ENCODE measurements around the gene CTNNA2.
"Not testable (repeated sequence)": the region's sequence is repeated elsewhere in the genome, so short reads cannot be mapped to it uniquely, and the experiment has no call there.

Gene CTNNA2

DNA sequence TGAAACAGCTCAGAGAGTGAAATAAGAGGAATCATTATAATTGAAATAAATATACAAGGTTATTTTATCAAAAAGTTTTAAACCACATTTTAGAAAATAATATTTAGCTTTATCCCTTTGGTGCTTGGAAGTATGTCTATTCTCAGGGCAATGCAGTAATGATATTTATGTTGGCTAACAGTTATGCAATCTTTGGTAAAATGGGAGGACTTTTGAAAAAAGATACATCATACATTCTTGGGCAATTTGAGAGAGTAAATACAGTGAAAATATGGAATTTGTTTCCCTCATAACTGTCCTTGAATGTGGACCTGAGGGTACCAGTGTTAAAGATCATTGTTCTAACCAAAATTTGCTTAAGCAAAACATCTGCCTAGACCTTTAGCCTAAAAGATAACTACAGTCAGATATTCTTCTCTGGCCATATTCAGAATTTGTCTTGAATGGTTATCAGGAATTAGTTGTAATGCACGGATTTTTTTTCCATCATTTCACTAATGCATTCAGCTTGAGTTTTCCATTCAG lies 654.5 kb downstream of the CTNNA2 start:
- no peak for DNase-seq

DNA sequence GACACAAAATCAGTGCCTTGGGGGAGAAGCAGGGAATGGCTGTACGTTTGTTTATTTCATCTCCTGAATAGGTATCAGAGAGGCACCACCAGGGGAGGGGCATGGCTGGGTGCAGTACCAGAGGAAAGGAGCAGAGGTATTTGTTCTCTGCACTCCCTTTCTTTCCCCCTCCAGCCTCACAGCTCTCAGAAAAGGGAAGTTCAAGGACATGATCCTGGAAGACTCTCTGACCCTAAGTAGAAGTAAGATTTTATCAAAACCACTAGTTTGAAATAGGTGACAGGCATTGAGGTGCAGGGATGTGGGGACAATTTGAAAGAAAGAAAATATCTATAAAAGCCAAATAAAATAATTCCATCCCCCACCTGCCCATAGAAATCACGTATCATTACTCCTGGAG lies 655.2 kb downstream of the CTNNA2 start:
- DNase-seq: no peak

DNA sequence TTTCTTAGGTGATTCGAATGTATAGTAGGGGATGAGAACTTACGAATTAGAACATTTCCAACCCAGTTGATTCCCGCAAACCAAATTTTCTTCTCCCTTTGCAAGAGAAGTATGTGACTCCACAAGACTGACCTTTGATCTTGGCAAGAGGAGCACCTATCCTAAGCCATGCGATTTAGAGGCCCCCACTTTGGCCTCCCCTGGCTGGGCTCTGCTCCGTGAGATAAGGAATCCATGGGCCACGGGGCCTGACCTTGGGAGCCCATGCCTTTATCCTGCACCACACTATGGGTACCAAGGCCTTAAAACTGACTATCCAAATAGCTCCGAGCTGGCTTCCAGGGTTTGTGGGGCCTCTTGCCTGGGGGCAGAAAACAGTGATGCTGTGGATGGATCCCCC lies 656.0 kb downstream of the CTNNA2 start:
- no peak for DNase-seq

DNA sequence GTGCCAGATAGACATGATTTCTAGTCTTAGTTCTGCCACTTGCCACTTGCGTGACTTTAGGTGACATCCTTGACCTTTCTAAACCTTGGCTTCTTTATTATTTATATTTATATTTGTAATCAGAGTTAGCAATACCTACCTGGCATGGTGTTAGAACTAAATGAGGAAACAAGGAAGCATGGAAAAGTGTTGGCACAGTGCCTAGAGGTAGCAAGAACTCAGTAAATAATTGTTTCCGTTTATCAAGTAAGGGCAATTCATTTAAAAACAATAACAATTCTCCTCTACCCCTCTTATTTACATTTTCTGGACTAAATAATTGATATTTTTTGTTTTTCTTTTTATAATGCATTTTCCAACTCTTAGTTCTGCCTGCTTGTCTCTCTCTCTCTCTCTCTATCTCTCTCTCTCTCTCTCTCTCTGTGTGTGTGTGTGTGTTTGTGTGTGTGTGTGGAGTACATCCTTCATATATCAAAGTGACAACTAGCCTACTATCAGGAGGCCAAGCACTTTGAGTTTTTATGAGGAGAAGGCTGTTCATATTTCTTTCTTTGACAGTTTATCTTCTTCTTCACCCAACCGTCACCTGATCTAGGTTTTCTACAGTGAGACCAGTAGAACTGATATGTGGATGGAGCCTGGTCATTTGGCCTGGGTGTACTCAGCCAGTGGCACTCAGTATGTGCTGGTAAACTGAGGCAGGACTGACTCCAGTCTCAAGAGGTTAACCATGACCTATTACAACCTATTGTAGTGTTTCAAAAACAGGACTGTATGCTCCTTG lies 657.2 kb downstream of the CTNNA2 start:
- DNase-seq: no peak

DNA sequence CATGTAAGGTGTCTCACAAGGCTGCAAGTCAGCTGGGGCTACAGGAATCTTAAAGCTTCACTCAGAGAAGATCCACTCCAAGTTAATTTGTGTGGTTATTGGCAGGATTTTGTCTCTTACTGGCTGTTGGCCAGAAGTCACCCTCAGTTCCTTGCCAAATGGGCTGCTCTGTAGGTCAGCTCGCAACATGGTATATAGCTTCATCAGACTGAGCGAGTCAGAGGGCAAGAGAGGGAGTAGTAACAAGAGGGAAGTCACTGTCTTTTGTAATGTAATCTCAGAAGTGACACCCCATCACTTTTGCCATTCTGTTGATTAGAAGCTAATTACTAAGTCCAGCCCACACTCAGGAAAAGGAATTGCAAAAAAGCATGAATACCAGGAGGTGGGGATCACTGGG lies 672.2 kb downstream of the CTNNA2 start:
- no peak for DNase-seq

DNA sequence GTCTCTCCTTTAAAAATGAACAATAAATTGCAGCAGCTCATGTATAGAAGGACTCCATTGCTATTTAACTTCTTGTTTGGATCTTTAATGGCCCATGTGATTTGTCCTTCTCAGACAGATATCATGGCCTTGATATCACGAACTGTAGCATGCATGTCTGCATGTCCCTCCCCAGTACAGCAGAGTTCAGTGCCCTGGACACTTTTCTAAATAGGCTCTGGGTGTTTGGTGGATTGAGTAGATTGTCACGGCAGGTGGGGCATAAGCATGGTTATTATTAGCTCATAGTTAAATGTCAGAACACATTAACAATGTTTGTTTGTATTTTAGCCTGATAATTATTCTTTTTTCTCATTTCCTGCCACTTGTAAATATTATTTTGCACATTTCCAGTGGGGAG lies 673.4 kb downstream of the CTNNA2 start:
- DNase-seq: no peak

DNA sequence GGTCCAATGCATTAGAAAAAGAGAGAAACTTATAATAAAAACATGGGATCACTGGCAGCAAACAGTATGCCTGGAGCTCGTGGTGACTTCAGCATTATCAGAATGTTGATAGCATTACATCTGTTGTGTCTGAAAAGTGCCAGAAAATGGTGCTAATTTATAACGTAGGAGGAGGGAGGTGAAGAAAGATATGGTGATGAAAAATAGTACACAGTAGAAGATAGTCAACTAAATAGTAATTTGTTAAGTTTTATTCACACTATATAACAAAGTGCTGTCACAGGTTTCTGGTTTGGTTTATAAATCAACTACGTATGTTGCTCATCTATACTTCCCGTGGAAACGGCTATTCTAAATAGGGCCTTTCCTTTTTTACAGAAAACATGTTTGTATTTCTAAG lies 674.3 kb downstream of the CTNNA2 start:
- DNase-seq: no peak

- DNase-seq: no peak
Observed at GRCh38 chr2:80190166-80190565, 677.3 kb downstream of the CTNNA2 start.

GRCh38 chr2:80193566-80193965 lies 680.7 kb downstream of the CTNNA2 start:
- no peak for DNase-seq

- no peak for DNase-seq
Observed at GRCh38 chr2:80195034-80195433, 682.2 kb downstream of the CTNNA2 start.

DNA sequence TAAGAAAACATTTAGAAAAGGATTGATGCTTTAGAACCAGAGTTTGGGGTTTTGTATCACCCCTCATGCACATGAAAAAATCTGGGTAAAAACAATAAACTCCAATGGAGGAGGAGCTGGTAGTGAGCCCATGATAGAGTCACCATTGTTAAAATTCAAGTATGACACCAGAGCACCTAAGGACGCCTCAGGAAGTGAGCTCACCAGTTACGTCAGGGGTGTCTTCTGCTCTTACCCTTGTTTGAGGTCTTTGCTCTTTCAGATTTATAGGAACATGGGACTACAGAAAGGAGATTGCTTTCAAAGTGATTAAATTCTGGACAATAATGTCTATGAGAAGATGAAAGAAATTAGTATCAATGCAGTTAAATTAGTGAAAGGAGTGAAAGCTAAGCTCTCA lies 685.2 kb downstream of the CTNNA2 start:
- DNase-seq: no peak

DNA sequence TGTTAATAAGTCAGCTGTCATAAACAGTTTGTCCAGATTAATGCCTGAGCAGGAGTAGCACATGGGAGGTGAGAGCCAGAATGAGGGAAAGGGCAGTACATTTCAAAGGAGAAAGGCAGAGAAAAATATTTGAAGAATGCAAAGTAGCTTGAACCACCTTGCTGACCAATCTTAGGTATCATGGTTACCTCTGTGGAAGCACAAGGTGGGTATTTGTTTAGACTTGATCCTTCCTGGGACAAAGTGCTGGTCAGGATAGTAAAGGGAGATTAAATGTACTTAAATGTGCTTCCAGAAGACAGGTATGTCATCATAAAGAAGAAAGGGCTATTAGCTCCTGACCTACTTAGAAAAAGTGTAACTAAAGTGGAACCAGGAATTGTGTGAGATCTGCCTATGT lies 686.7 kb downstream of the CTNNA2 start:
- DNase-seq: no peak

GRCh38 chr2:80203929-80204328 lies 691.1 kb downstream of the CTNNA2 start:
- not testable (repeated sequence) for DNase-seq

- no peak for DNase-seq
Observed at GRCh38 chr2:80205498-80205897, 692.6 kb downstream of the CTNNA2 start.

- DNase-seq: no peak
Observed at GRCh38 chr2:80209458-80209857, 696.6 kb downstream of the CTNNA2 start.

- no peak for DNase-seq
Observed at GRCh38 chr2:80217446-80217845, 704.6 kb downstream of the CTNNA2 start.

GRCh38 chr2:80222644-80223043 lies 709.8 kb downstream of the CTNNA2 start:
- DNase-seq: no peak

DNA sequence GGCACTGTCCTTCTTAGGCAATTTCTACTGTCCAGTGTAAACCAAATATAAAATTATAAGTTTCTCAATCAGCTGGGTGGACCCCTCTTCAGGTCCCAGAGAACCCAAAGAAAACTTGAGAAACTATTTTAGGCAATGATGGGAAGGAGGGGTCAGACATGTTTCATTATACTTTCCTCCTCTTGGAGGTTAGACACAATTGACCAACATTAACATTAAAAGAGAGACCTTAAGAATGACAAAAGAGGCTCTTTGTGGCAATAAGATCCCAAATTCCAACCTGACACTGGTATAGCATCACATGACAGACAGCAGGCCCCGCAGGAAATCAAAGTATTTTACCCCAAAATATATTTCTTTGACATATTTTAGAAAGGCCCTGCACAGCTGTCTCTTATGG lies 718.6 kb downstream of the CTNNA2 start:
- DNase-seq: no peak

GRCh38 chr2:80233333-80233732 lies 720.5 kb downstream of the CTNNA2 start:
- no peak for DNase-seq

- no peak for DNase-seq
Observed at GRCh38 chr2:80238692-80239469, 726.0 kb downstream of the CTNNA2 start.

DNA sequence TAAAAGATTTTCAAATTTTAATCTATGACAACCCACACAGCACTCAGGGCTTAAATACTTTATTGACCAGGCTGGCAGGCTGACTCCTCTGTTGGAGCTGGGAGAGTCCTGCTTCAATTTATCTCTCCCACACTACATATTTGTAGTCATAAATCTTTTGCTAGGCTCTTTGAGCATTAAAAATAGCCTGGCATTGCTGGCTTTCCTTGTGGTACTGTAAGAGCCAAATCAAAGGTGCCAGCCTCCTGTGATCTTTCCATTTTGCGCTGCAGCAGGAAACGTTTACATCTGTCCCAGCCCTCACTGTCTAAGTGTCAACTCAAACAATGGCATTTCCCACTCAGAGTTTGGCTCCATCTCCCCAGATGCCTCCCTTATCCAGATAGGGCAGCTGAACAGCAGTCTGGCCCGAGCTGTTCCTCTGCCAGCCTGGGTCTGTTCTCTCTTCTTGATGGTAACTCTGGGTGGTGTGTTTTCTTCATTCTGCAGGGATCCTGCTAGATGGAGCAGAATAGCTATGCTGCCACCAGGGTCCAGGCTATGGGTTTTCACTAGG lies 729.6 kb downstream of the CTNNA2 start:
- no peak for DNase-seq

- DNase-seq: no peak
Observed at GRCh38 chr2:80244905-80245584, 732.2 kb downstream of the CTNNA2 start.

DNA sequence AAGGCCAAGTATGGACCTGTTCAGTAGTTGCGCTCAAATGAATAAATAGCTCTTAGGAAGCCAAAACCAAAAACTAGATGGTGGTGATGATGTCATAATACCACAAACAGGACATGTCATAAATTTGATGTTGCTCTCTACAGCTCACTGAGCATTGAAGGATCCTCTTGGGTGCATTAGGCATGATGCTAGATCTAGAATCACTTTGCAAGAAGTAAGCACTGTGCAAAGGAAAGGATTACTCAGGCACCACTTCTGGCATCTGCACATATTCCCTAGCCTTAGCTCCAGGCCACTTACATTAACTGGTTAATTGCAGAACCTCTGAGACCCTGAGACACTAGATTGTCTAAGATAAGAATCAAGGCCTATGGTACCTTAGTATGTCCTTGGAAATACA lies 733.7 kb downstream of the CTNNA2 start:
- DNase-seq: no peak

Measured in activated CD8-positive, alpha-beta memory T cell treated with anti-CD3 and anti-CD28 coated beads, Interleukin-2, amount 50 U/mL, for 4 hours (primary cell).